Renal cortical epithelial cell (primary cell): ENCODE data around the gene PRKAA1. TPM values are rescaled to one million over a fixed set of nuclear protein-coding genes. Genes with fewer than 3 reads are reported as not detected.
"Not testable (repeated sequence)": the region's sequence is repeated elsewhere in the genome, so short reads cannot be mapped to it uniquely, and the experiment has no call there.

Experiments
- DNase-seq: peaks from one replicate; pipeline ENCODE4 v3.0.0-alpha.2; 2011; ENCODE audit warnings: low read depth
- total RNA-seq: library from RNA; depleted of rRNA; stranded (reverse); fragments of >200 nt; gene quantifications from 2 replicates; pipeline ENCODE4 v1.2.3, GENCODE V29; 2014

The PRKAA1 gene
- total RNA-seq, 1 donor from 2014 or later, result 98.4 TPM

DNA sequence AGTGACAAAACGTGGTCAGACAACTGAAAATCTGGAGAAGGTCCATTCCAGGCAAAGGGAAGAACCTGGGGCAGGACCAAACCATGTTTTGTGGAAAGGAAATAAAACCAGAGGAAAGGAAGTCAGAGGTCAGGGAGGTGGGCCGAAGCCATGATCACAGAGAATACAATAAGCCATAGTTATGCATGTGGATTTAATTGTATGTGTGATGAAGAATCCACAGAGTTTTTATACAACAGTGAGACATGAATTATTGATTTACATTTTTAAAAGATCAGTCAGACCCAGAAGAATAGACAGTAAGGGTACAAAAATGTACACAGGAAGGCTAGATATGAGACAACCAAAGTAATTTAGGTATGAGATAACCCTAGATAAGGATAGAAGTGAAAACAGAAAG is 63.2 kb downstream of the PRKAA1 start:
- DNase-seq, result no peak

- peak; percentile 46 for DNase-seq
Measured at GRCh38 chr5:40733879-40734563, 64.2 kb downstream of the PRKAA1 start.

- DNase-seq, result no peak
Measured at GRCh38 chr5:40733434-40733833, 64.7 kb downstream of the PRKAA1 start.

- DNase-seq, result not testable (repeated sequence)
Measured at GRCh38 chr5:40722497-40722911, 75.7 kb downstream of the PRKAA1 start.

DNA sequence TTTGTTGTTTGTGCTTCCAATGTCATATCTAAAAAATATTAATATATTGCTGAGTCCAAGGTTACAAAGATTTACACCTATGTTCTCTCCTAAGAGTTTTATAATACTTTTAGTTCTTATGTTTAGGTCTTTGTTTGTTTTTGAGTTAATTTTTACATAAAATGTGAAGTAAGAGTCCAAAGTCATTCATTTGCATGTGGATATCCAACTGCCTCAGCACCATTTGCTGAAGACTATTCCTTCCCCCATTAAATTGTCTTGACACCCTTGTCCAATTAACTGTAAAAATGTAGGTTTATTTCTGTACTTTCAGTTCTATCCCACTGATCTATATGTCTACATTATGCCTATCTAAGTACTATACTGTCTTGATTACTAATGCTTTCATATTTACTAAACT is 78.1 kb downstream of the PRKAA1 start:
- no peak for DNase-seq

DNA sequence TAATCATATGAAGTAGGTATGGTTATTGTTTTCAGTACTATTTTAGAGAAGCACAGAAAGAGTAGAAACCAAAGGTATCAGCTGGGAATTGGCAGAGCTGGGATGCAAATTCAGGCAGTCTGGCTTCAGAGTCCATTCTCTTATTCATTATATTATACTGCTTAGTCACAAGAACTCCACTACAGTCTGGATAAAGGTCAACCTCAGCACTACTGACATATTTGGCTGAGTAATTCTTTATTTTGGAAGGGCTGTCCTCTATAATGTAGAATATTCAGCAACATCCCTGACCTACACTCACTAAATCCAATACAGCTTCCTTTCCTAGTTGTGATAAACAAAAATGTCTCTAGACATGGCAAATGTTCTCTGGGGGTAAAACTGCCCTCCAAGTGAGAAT is 80.9 kb downstream of the PRKAA1 start:
- peak; percentile 46 for DNase-seq

- no peak for DNase-seq
Measured at GRCh38 chr5:40716590-40716989, 81.6 kb downstream of the PRKAA1 start.

DNA sequence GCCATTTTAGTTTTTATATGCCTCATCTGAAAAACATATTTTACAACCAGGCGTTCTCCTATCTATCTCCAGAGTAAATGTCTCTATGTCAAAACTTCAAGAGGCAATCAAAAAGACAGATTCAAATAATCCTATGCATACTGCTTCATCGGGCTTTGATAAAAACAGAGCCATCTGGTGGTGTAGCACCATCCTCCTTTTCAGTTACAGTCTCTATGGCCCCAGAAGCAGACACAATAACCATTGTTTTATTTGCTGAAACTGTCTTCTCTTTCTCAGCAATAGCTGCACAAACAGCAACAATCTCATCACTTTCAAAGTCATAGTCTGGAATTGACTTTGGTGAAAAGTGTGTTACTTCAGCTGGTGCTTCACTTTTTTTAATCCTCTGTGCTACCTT is 82.2 kb downstream of the PRKAA1 start:
- DNase-seq, result no peak

DNA sequence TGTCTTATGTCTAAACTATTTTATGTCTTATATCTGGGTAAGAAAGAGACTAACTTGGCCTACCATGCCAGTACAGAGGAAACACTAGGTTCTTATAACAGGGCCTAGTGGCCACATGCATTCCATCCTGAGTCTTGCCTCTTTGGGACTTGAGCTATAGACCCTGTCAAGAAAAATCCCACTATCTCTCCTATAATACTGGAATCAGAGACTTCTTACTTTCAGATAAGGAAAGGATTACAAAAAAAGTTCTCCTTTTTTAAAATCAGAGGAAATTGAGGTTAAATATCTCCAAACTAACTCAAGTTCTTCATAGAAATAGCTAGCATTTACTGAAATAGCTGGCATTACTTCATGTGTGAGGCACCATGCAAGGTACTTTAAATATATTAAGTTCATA is 84.2 kb downstream of the PRKAA1 start:
- DNase-seq, result no peak

DNA sequence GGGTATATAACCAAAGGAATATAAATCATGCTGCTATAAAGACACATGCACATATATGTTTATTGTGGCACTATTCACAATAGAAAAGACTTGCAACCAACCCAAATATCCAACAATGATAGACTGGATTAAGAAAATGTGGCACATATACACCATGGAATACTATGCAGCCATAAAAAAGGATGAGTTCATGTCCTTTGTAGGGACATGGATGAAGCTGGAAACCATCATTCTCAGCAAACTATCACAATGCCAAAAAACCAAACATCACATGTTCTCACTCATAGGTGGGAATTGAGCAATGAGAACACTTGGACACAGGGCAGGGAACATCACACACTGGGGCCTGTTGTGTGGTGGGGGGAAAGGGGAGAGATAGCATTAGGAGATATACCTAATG is 87.6 kb downstream of the PRKAA1 start:
- not testable (repeated sequence) for DNase-seq

Other genes starting within 250 kb of the PRKAA1 start
- gene PTGER4, start 118.5 kb downstream of the PRKAA1 start, total RNA-seq, result 1.6 and 13.5 TPM in 2 replicates
- gene TTC33, start 42.4 kb downstream of the PRKAA1 start, total RNA-seq, result 18.8 and 22.7 TPM in 2 replicates
- 168 and 350 TPM in 2 replicates for gene RPL37, start 36.8 kb upstream of the PRKAA1 start, total RNA-seq
- gene CARD6, start 43.0 kb upstream of the PRKAA1 start, total RNA-seq, result 7.0 and 10.8 TPM in 2 replicates
- not detected in 2 replicates for gene C7, start 111.1 kb upstream of the PRKAA1 start, total RNA-seq